Osteocyte (in vitro differentiated cells): ENCODE data around the gene RFLNA. TPM values are rescaled to one million over a fixed set of nuclear protein-coding genes. Genes with fewer than 3 reads are reported as not detected.

Experiments
- DNase-seq: peaks from one replicate; pipeline ENCODE4 v3.0.0; 2021; ENCODE audit warnings: mixed read lengths; ENCODE audit not compliant: unreplicated experiment; ENCODE audit errors: extremely low spot score
- H3K27ac Mint-ChIP-seq: one replicate; pipeline ENCODE4 v1.8.0; 2021; ENCODE audit warnings: mild to moderate bottlenecking, mixed read lengths; ENCODE audit not compliant: unreplicated experiment
- H3K27me3 Mint-ChIP-seq: one replicate; pipeline ENCODE4 v1.8.0; 2021; ENCODE audit warnings: mixed read lengths; ENCODE audit not compliant: unreplicated experiment
- H3K36me3 Mint-ChIP-seq: one replicate; pipeline ENCODE4 v1.8.0; 2021; ENCODE audit warnings: mixed read lengths; ENCODE audit not compliant: unreplicated experiment
- H3K4me1 Mint-ChIP-seq: one replicate; pipeline ENCODE4 v1.8.0; 2021; ENCODE audit warnings: mixed read lengths; ENCODE audit not compliant: unreplicated experiment
- H3K4me3 Mint-ChIP-seq: one replicate; pipeline ENCODE4 v1.8.0; 2021; ENCODE audit warnings: mild to moderate bottlenecking, moderate library complexity, mixed read lengths; ENCODE audit not compliant: unreplicated experiment
- H3K9me3 Mint-ChIP-seq: one replicate; pipeline ENCODE4 v1.8.0; 2021; ENCODE audit warnings: mixed read lengths; ENCODE audit not compliant: unreplicated experiment
- CTCF ChIP-seq: fragments of 200-600 bp; sonication (generic); IDR thresholded peaks from 2 replicates; pipeline ENCODE4 v1.5.0; 2021; ENCODE audit warnings: antibody characterized with exemption, mild to moderate bottlenecking, moderate library complexity
- total RNA-seq: library from RNA; stranded (reverse); gene quantifications from 2 replicates; pipeline ENCODE4 v1.2.1, GENCODE V29; 2021

RFLNA gene
- total RNA-seq, 1 donor from 2014 or later = 0.91 TPM

- no peaks in the 10 kb centered on the region for H3K4me1 Mint-ChIP-seq
Measured at GRCh38 chr12:124332058-124332672, 37.3 kb downstream of the RFLNA start.

GRCh38 chr12:124332900-124333299, 38.0 kb downstream of the RFLNA start:
- no peak overlapping the region for H3K4me3 Mint-ChIP-seq
- no peak for DNase-seq
- H3K9me3 Mint-ChIP-seq = no peaks in the 10 kb centered on the region
- H3K27ac Mint-ChIP-seq = no peak overlapping the region
- H3K27me3 Mint-ChIP-seq = no peaks in the 10 kb centered on the region
- TF ChIP-seq CTCF = no peak
- no peaks in the 10 kb centered on the region for H3K4me1 Mint-ChIP-seq
- peaks cover 41% of the 10 kb centered on the region for H3K36me3 Mint-ChIP-seq

More at GRCh38 chr12:124332058-124332672, 37.3 kb downstream of the RFLNA start:
- Mint-ChIP-seq H3K4me3 (no peak overlapping the region), H3K9me3 (no peaks in the 10 kb centered on the region), H3K27ac (peak overlapping the region; percentile 23), H3K27me3 (no peaks in the 10 kb centered on the region), H3K36me3 (peaks cover 36% of the 10 kb centered on the region)
- peak; percentile 37 for TF ChIP-seq CTCF
- DNase-seq = no peak

- no peak for TF ChIP-seq CTCF
- no peak for DNase-seq
- H3K36me3 Mint-ChIP-seq = peaks cover 42% of the 10 kb centered on the region
- no peak overlapping the region for H3K27ac Mint-ChIP-seq
- no peaks in the 10 kb centered on the region for H3K9me3 Mint-ChIP-seq
- H3K4me3 Mint-ChIP-seq = no peak overlapping the region
- H3K4me1 Mint-ChIP-seq = no peaks in the 10 kb centered on the region
- H3K27me3 Mint-ChIP-seq = no peaks in the 10 kb centered on the region
Measured at GRCh38 chr12:124333724-124334123, 38.8 kb downstream of the RFLNA start.

GRCh38 chr12:124334266-124334665, 39.4 kb downstream of the RFLNA start:
- TF ChIP-seq CTCF = no peak
- no peaks in the 10 kb centered on the region for H3K9me3 Mint-ChIP-seq

GRCh38 chr12:124334976-124335375, 40.1 kb downstream of the RFLNA start:
- H3K4me3 Mint-ChIP-seq = no peak overlapping the region
- no peaks in the 10 kb centered on the region for H3K9me3 Mint-ChIP-seq
- H3K27ac Mint-ChIP-seq = no peak overlapping the region
- no peak for TF ChIP-seq CTCF
- H3K4me1 Mint-ChIP-seq = no peaks in the 10 kb centered on the region
- DNase-seq = no peak
- no peaks in the 10 kb centered on the region for H3K27me3 Mint-ChIP-seq
- peaks cover 31% of the 10 kb centered on the region for H3K36me3 Mint-ChIP-seq

More at GRCh38 chr12:124334266-124334665, 39.4 kb downstream of the RFLNA start:
- Mint-ChIP-seq H3K27ac (no peak overlapping the region), H3K36me3 (peaks cover 36% of the 10 kb centered on the region), H3K4me1 (no peaks in the 10 kb centered on the region), H3K4me3 (no peak overlapping the region), H3K27me3 (no peaks in the 10 kb centered on the region)
- DNase-seq = no peak
